Activated B cell treated with CpG ODN at 0.5 μM for 24 hours (primary cell): Measurements from ENCODE around the gene GPN3. TPM values are rescaled to one million over a fixed set of nuclear protein-coding genes. Genes with fewer than 3 reads are reported as not detected.
"Not testable (repeated sequence)": the region's sequence is repeated elsewhere in the genome, so short reads cannot be mapped to it uniquely, and the experiment has no call there.

Source experiments
- ATAC-seq: fragments of 200-7000 bp; cut with Tn5 transposase; one replicate; pipeline ENCODE4 v1.10.0; 2021; ENCODE audit warnings: low read depth, mild to moderate bottlenecking, moderate library complexity
- CTCF ChIA-PET: fragments of 350-600 bp; sonication (Branson Sonifier 250); formaldehyde crosslinking; loops from one replicate; lab custom pipeline; 2021; ENCODE audit warnings: antibody characterized with exemption; lab: Charles Lee
- POLR2A ChIA-PET: fragments of 350-600 bp; sonication (Branson Sonifier 250); formaldehyde crosslinking; loops from one replicate; lab custom pipeline; 2021; ENCODE audit warnings: antibody characterized with exemption; lab: Charles Lee
- DNase-seq: peaks from one replicate; pipeline ENCODE4 v3.0.0; 2022
- H3K27ac Mint-ChIP-seq: one replicate; pipeline ENCODE4 v1.8.0; 2020; ENCODE audit warnings: mixed read lengths
- H3K27me3 Mint-ChIP-seq: one replicate; pipeline ENCODE4 v1.8.0; 2021; ENCODE audit warnings: mixed read lengths
- H3K36me3 Mint-ChIP-seq: one replicate; pipeline ENCODE4 v1.8.0; 2021; ENCODE audit warnings: low read depth, mixed read lengths
- H3K4me1 Mint-ChIP-seq: one replicate; pipeline ENCODE4 v1.8.0; 2021; ENCODE audit warnings: mixed read lengths
- H3K4me3 Mint-ChIP-seq: one replicate; pipeline ENCODE4 v1.8.0; 2020; ENCODE audit warnings: mild to moderate bottlenecking, mixed read lengths
- H3K9me3 Mint-ChIP-seq: one replicate; pipeline ENCODE4 v1.8.0; 2020; ENCODE audit warnings: mixed read lengths
- intact Hi-C: fragments of 100-400 bp; cut with micrococcal nuclease; formaldehyde crosslinking; loops from one replicate; pipeline ENCODE4 v1.15.1; 2024
- total RNA-seq: library from RNA; stranded (reverse); gene quantifications from 2 replicates; pipeline ENCODE4 v1.2.3, GENCODE V29; 2022
- TF ChIP-seq, protein P1 (sequence below): fragments of 200-600 bp; IDR thresholded peaks from one replicate; pipeline ENCODE4 v1.8.0; 2022; ENCODE audit warnings: antibody characterized with exemption, mild to moderate bottlenecking

The GPN3 gene
- total RNA-seq, 1 donor from 2014 or later, result 17.0 TPM

DNA sequence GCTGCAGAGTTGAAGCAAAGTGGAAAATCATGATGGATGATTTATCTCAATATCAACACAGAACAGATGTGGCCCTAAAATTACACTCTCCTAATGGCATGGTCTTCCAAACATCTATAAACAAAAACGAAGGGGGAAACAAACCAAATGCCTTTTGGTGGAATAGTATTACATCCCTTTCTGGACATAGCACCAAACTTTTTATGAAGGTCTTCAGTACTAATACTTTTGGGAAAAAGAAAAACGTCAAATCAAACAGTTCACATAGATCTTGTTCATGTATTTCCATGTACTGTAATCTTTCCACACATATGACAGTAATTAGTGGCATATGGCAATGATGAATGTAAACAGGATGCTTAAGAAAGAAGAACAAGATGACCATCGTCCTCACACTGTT is 41.7 kb downstream of the GPN3 start:
- TF ChIP-seq, protein P1, sequence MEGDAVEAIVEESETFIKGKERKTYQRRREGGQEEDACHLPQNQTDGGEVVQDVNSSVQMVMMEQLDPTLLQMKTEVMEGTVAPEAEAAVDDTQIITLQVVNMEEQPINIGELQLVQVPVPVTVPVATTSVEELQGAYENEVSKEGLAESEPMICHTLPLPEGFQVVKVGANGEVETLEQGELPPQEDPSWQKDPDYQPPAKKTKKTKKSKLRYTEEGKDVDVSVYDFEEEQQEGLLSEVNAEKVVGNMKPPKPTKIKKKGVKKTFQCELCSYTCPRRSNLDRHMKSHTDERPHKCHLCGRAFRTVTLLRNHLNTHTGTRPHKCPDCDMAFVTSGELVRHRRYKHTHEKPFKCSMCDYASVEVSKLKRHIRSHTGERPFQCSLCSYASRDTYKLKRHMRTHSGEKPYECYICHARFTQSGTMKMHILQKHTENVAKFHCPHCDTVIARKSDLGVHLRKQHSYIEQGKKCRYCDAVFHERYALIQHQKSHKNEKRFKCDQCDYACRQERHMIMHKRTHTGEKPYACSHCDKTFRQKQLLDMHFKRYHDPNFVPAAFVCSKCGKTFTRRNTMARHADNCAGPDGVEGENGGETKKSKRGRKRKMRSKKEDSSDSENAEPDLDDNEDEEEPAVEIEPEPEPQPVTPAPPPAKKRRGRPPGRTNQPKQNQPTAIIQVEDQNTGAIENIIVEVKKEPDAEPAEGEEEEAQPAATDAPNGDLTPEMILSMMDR, result no peak
- DNase-seq (no peak), ATAC-seq (no peak)
- Mint-ChIP-seq H3K36me3 (peaks cover under 1% of the 10 kb centered on the region), H3K27ac (no peak overlapping the region), H3K4me1 (peaks cover 2% of the 10 kb centered on the region), H3K27me3 (no peaks in the 10 kb centered on the region), H3K4me3 (no peak overlapping the region), H3K9me3 (no peaks in the 10 kb centered on the region)
- ChIA-PET POLR2A (no interaction called here), CTCF (no interaction called here)
- intact Hi-C loops, result no loop called here

DNA sequence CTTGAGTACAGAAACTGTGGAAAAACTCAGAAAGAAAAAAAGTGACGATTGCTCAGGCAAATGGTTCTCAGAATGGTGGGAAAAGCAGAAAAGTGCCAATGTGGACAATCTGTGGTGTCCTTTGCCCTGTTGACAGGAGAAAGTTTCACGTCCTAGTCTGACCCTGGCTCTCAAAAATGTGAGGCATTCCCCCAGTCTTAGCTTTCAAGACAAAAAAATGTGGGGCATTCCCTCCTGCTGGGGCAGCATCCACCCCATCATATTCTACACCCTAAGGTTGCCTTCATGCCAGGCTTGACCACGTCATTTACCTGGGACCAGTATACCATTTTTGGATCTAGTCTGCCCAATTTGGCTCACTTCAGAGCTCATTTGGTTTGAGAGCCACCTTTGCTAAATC is 43.8 kb downstream of the GPN3 start:
- H3K27ac Mint-ChIP-seq, result no peak overlapping the region
- no peaks in the 10 kb centered on the region for H3K9me3 Mint-ChIP-seq
- POLR2A ChIA-PET, result no interaction called here
- no peak for DNase-seq
- no peak for ATAC-seq
- TF ChIP-seq, protein P1, result no peak
- intact Hi-C loops, result no loop called here
- H3K36me3 Mint-ChIP-seq, result no peaks in the 10 kb centered on the region
- no peaks in the 10 kb centered on the region for H3K27me3 Mint-ChIP-seq
- no peak overlapping the region for H3K4me3 Mint-ChIP-seq
- CTCF ChIA-PET, result interaction anchor here (0.7 kb wide), 1 partner anchor 39 kb away, joined by 3 read pairs; no protein-coding TSS in a partner anchor
- no peaks in the 10 kb centered on the region for H3K4me1 Mint-ChIP-seq

DNA sequence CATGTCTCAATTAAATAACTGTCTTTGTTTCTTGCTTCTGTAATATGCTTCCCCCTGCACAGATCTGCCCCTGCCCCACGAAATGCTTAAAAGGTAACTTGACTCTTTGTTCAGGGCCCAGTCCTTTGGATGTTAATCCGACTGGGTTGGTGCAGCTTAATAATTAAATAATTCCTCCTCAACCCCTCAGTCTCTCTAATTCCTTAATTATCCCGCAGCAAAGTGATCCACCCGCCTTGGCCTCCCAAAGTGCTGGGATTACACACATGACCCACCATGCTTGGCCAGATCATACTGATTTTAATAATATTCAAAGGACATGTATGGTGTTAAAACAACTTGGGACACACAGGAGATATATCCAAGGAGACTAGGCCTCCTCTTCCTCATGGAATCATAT is 46.4 kb downstream of the GPN3 start:
- no peak for ATAC-seq
- no peak overlapping the region for H3K27ac Mint-ChIP-seq
- H3K36me3 Mint-ChIP-seq, result no peaks in the 10 kb centered on the region
- no peaks in the 10 kb centered on the region for H3K9me3 Mint-ChIP-seq
- no peak for DNase-seq
- intact Hi-C loops, result no loop called here
- POLR2A ChIA-PET, result interaction anchor here (0.5 to 1.2 kb wide), 2 partner anchors 10 to 499 kb away, joined by 3 to 4 read pairs; no protein-coding TSS in a partner anchor
- H3K4me3 Mint-ChIP-seq, result no peak overlapping the region
- no peaks in the 10 kb centered on the region for H3K27me3 Mint-ChIP-seq
- CTCF ChIA-PET, result no interaction called here
- TF ChIP-seq, protein P1, result no peak
- peaks cover 13% of the 10 kb centered on the region for H3K4me1 Mint-ChIP-seq

DNA sequence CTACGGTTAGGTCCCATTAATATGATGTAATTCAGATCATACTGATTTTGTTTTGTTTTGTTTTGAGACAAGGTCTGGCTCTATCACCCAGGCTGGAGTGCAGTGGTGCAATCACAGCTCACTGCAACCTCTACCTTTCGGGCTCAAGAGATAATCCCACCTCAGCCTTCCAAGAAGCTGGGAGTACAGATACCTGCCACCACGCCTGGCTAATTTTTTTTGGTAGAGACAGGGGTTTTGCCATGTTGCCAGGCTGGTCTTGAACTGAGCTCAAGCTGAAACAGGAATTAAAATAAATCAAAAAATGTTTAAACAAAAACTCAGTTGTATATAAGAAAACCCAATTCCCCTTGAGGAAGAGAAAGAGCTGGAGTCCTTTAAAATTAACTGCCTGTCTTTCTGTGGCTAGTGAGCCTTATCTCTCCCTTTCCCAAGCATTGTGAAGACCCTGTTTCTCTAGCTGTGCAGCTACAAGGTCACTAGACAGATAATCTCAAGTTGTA is 46.8 kb downstream of the GPN3 start:
- CTCF ChIA-PET, result interaction anchor here (0.6 kb wide), 1 partner anchor 10 kb away, joined by 3 read pairs; no protein-coding TSS in a partner anchor
- TF ChIP-seq, protein P1, result no peak
- H3K36me3 Mint-ChIP-seq, result no peaks in the 10 kb centered on the region
- DNase-seq, result no peak
- H3K4me1 Mint-ChIP-seq, result peaks cover 13% of the 10 kb centered on the region
- H3K9me3 Mint-ChIP-seq, result no peaks in the 10 kb centered on the region
- POLR2A ChIA-PET, result interaction anchor here (1.2 kb wide), 1 partner anchor 10 kb away, joined by 4 read pairs; no protein-coding TSS in a partner anchor
- no peaks in the 10 kb centered on the region for H3K27me3 Mint-ChIP-seq
- no peak overlapping the region for H3K27ac Mint-ChIP-seq
- H3K4me3 Mint-ChIP-seq, result no peak overlapping the region
- intact Hi-C loops, result no loop called here
- ATAC-seq, result no peak

DNA sequence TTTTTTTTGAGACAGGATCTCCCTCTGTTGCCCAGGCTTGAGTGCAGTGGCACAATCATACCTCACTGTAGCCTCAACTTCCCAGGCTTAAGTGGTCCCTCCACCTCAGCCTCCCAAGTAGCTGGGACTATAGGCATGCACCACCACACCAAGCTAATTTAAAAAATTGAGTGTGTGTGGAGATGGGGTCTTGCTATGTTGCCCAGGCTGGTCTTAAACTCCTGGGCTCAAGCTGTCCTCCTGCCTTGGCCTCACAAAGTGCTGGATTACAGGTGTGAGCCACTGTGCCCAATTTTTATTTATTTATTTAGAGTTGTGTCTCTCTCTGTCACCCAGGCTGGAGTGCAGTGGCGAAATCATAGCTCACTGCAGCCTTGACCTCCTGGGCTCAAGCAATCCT is 47.4 kb downstream of the GPN3 start:
- POLR2A ChIA-PET, result not testable (repeated sequence)

DNA sequence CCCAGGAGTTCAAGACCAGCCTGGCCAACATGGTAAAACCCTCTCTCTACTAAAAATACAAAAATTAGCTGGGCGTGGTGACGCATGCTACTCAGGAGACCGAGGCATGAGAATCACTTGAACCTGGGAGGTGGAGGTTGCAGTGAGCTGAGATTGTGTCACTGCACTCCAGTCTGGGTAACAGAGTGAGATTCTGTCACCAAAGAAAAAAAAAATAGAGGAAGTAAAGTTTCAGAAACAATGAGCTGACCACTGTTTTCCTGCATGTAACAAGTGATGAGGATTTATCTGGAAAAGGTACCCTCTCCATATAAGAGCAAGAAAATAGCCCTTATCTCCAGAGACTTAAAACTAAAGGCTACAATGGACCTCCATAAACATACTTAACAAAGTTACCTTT is 50.9 kb downstream of the GPN3 start:
- DNase-seq, intact Hi-C loops, H3K27me3 Mint-ChIP-seq, H3K36me3 Mint-ChIP-seq, H3K4me3 Mint-ChIP-seq, H3K9me3 Mint-ChIP-seq: not testable (repeated sequence)
- Mint-ChIP-seq H3K4me1 (peaks cover 13% of the 10 kb centered on the region), H3K27ac (peak overlapping the region; percentile 51)
- POLR2A ChIA-PET, result interaction anchor here (0.9 to 1.8 kb wide), 3 partner anchors 13 to 33 kb away, joined by 3 to 8 read pairs (median 6); partner anchors contain the start of gene ANAPC7
- CTCF ChIA-PET, result interaction anchor here (1.5 kb wide), 1 partner anchor 14 kb away, joined by 7 read pairs; no protein-coding TSS in a partner anchor
- peak; percentile 47 for ATAC-seq

More for the DNA sequence above, 47.4 kb downstream of the GPN3 start:
- CTCF ChIA-PET, H3K4me3 Mint-ChIP-seq, H3K36me3 Mint-ChIP-seq, H3K27me3 Mint-ChIP-seq, DNase-seq, ATAC-seq, H3K27ac Mint-ChIP-seq, H3K9me3 Mint-ChIP-seq, intact Hi-C loops: not testable (repeated sequence)
- H3K4me1 Mint-ChIP-seq, result peaks cover 13% of the 10 kb centered on the region

DNA sequence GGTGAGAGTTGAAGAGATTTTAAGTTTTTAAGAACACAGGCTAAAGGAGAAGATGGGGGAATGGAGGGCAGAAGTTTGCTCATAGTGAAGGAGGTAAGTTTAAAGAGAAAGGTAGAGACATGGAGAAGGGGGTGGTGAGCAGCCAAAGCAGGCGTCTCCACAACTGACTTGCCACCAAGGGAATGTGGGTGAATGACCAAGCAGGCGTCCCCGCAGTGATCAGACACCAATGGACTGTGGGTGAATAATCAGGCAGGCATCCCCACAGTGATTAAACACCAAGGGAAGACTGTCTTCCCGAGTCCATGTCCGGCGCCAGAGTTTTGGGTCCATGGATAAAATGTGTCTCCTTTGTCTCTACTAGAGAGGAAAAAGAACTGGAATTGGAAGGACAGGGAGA is 58.0 kb downstream of the GPN3 start:
- H3K4me3 Mint-ChIP-seq, DNase-seq, CTCF ChIA-PET, H3K27me3 Mint-ChIP-seq, H3K4me1 Mint-ChIP-seq, ATAC-seq, H3K36me3 Mint-ChIP-seq, POLR2A ChIA-PET, intact Hi-C loops, H3K9me3 Mint-ChIP-seq, H3K27ac Mint-ChIP-seq: not testable (repeated sequence)

DNA sequence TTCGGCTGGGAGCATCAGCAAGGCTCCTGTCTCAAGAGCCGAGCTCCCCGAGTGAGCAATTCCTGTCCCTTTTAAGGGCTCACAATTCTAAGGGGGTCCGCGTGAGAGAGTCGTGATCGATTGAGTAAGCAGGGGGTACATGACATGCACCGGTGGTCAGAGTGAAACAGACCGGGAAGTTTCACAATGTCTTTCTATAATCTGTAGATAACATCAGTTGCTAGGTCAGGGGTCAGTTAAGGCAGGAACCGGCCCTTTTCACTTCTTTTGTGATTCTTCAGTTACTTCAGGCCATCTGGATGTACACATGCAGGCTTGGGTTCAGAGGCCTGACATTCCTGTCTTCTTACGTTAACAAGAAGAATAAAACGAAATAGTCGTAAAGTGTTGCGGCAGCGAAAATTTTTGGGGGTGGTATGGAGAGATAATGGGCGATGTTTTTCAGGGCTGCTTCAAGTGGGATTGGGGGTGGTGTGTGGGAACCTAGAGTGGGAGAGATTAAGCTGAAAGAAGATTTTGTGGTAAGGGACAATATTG is 62.9 kb downstream of the GPN3 start:
- Mint-ChIP-seq H3K4me1 (peaks cover 28% of the 10 kb centered on the region), H3K36me3 (peaks cover 22% of the 10 kb centered on the region)
- H3K4me3 Mint-ChIP-seq, CTCF ChIA-PET, ATAC-seq, DNase-seq, H3K27ac Mint-ChIP-seq, intact Hi-C loops, H3K9me3 Mint-ChIP-seq, H3K27me3 Mint-ChIP-seq: not testable (repeated sequence)
- POLR2A ChIA-PET, result interaction anchor here (2.2 kb wide), 1 partner anchor 12 kb away, joined by 8 read pairs; no protein-coding TSS in a partner anchor
